GM23338 (cell line): ENCODE measurements around the gene EPHB2. TPM values are rescaled to one million over a fixed set of nuclear protein-coding genes. Genes with fewer than 3 reads are reported as not detected.

Experiments
- ATAC-seq: fragments of 200-7000 bp; cut with Tn5 transposase; 3 replicates; pipeline ENCODE4 v1.9.1; 2020
- DNase-seq: peaks from one replicate; pipeline ENCODE4 v3.0.0-alpha.2; 2015; ENCODE audit warnings: low spot score
- H2AFZ ChIP-seq: fragments of 200-600 bp; sonication (generic); 2 replicates; pipeline ENCODE4 v1.8.0; 2016; ENCODE audit warnings: antibody characterized with exemption, mild to moderate bottlenecking, moderate library complexity
- H3F3A ChIP-seq: fragments of 200-600 bp; sonication (generic); replicated peaks from 2 replicates; pipeline ENCODE4 v1.8.0; 2017; ENCODE audit warnings: antibody characterized with exemption, mixed run types, low read depth
- H3K27ac ChIP-seq: fragments of 200-600 bp; sonication (generic); 2 replicates; pipeline ENCODE4 v1.6.1; 2016; ENCODE audit warnings: low read depth
- H3K27me3 ChIP-seq: fragments of 200-600 bp; sonication (generic); 2 replicates; pipeline ENCODE4 v1.8.0; 2016; ENCODE audit warnings: mild to moderate bottlenecking, mixed run types, moderate library complexity; ENCODE audit not compliant: insufficient read depth
- H3K36me3 ChIP-seq: fragments of 200-600 bp; sonication (generic); 2 replicates; pipeline ENCODE4 v1.8.0; 2016; ENCODE audit warnings: mild to moderate bottlenecking; ENCODE audit not compliant: insufficient read depth
- H3K4me1 ChIP-seq: fragments of 200-600 bp; sonication (generic); 2 replicates; pipeline ENCODE4 v1.8.0; 2016; ENCODE audit warnings: mild to moderate bottlenecking, moderate library complexity; ENCODE audit not compliant: insufficient read depth
- H3K4me2 ChIP-seq: fragments of 200-600 bp; sonication (generic); 2 replicates; pipeline ENCODE4 v1.7.1; 2017; ENCODE audit warnings: mixed run types
- H3K4me3 ChIP-seq: fragments of 200-600 bp; sonication (generic); 2 replicates; pipeline ENCODE4 v1.6.1; 2016; ENCODE audit warnings: mixed run types
- H3K79me2 ChIP-seq: fragments of 200-600 bp; sonication (generic); replicated peaks from 2 replicates; pipeline ENCODE4 v1.8.0; 2017; ENCODE audit warnings: mild to moderate bottlenecking; ENCODE audit not compliant: insufficient read depth
- H3K9me2 ChIP-seq: fragments of 200-600 bp; sonication (generic); 2 replicates; pipeline ENCODE4 v1.8.0; 2017; ENCODE audit not compliant: insufficient read depth
- H4K20me1 ChIP-seq: fragments of 200-600 bp; sonication (generic); replicated peaks from 2 replicates; pipeline ENCODE4 v1.8.0; 2017; ENCODE audit warnings: mild to moderate bottlenecking; ENCODE audit not compliant: insufficient read depth
- H3K27ac Mint-ChIP-seq: 2 replicates; pipeline ENCODE4 v1.8.0; 2020; ENCODE audit warnings: inconsistent platforms, mild to moderate bottlenecking, moderate library complexity, mixed read lengths
- H3K27me3 Mint-ChIP-seq: 3 replicates; pipeline ENCODE4 v1.8.0; 2022; ENCODE audit warnings: low read depth, mild to moderate bottlenecking, moderate library complexity, mixed read lengths, inconsistent platforms; ENCODE audit not compliant: insufficient read depth, poor library complexity
- H3K36me3 Mint-ChIP-seq: 3 replicates; pipeline ENCODE4 v1.8.0; 2021; ENCODE audit warnings: low read depth, mild to moderate bottlenecking, inconsistent platforms, moderate library complexity, mixed read lengths
- H3K4me1 Mint-ChIP-seq: 3 replicates; pipeline ENCODE4 v1.8.0; 2020; ENCODE audit warnings: mild to moderate bottlenecking, inconsistent platforms, mixed read lengths
- H3K4me3 Mint-ChIP-seq: 3 replicates; pipeline ENCODE4 v1.8.0; 2021; ENCODE audit warnings: moderate library complexity, mild to moderate bottlenecking, inconsistent platforms, mixed read lengths
- H3K9me3 Mint-ChIP-seq: 3 replicates; pipeline ENCODE4 v1.8.0; 2020; ENCODE audit warnings: moderate library complexity, mild to moderate bottlenecking, inconsistent platforms, mixed read lengths
- ETS1 ChIP-seq: IDR thresholded peaks from 2 replicates; pipeline ENCODE4 v1.6.1; 2016; ENCODE audit warnings: antibody characterized with exemption
- JUNB ChIP-seq: IDR thresholded peaks from one replicate; pipeline ENCODE4 v1.6.1; 2016; ENCODE audit warnings: antibody characterized with exemption; ENCODE audit not compliant: unreplicated experiment
- POLR2AphosphoS5 ChIP-seq: IDR thresholded peaks from 2 replicates; pipeline ENCODE4 v1.6.1; 2016; ENCODE audit warnings: antibody characterized with exemption, low read depth
- ZNF114 ChIP-seq: fragments of 250-450 bp; sonication (Bioruptor Pico); IDR thresholded peaks from 2 replicates; pipeline ENCODE4 v1.5.0; 2020; ENCODE audit warnings: mild to moderate bottlenecking, moderate library complexity
- ZNF462 ChIP-seq: fragments of 250-450 bp; sonication (Bioruptor Pico); IDR thresholded peaks from 2 replicates; pipeline ENCODE4 v1.5.0; 2020; ENCODE audit warnings: mild to moderate bottlenecking, moderate library complexity
- polyA plus RNA-seq: library from polyadenylated mRNA; unstranded; fragments of >200 nt; fragmentation: Nextera tagmentation; extraction: Ambion mirVana; gene quantifications from 2 replicates; pipeline ENCODE4 v1.2.1, GENCODE V29; 2016
- total RNA-seq: library from RNA; depleted of rRNA; stranded (reverse); fragments of >200 nt; shearing (Covaris generic); gene quantifications from 2 replicates; pipeline ENCODE4 v1.2.3, GENCODE V29; 2014

Gene EPHB2
- total and polyA plus RNA-seq, 2 experiments from 2014 or later: 4.1 to 20.1 TPM

GRCh38 chr1:22912311-22912710, 201.7 kb downstream of the EPHB2 start:
- no peak overlapping the region for H3K4me3 ChIP-seq
- H3K36me3 ChIP-seq: no peaks in the 10 kb centered on the region
- H4K20me1 ChIP-seq: no peaks in the 10 kb centered on the region; the same call in 1 of the 2 replicates
- DNase-seq (no peak), ATAC-seq (no peak)
- no peak overlapping the region for H3K27ac ChIP-seq
- Mint-ChIP-seq H3K4me1 (peaks cover 9% of the 10 kb centered on the region; the same call in 2 of the 3 replicates), H3K27ac (no peak overlapping the region), H3K9me3 (no peaks in the 10 kb centered on the region), H3K27me3 (peaks cover 4% of the 10 kb centered on the region), H3K36me3 (no peaks in the 10 kb centered on the region), H3K4me3 (no peak overlapping the region)
- no peaks in the 10 kb centered on the region for H3F3A ChIP-seq
- TF ChIP-seq JUNB: no peak
- TF ChIP-seq POLR2AphosphoS5: no peak
- no peak for TF ChIP-seq ETS1
- no peak for TF ChIP-seq ZNF462 (CRISPR knock-in tag)
- no peak for TF ChIP-seq ZNF114 (CRISPR knock-in tag)
- no peaks in the 10 kb centered on the region for H3K27me3 ChIP-seq
- no peaks in the 10 kb centered on the region for H3K79me2 ChIP-seq
- H3K9me2 ChIP-seq: no peaks in the 10 kb centered on the region
- H2AFZ ChIP-seq: no peak overlapping the region
- H3K4me1 ChIP-seq: no peaks in the 10 kb centered on the region
- no peak overlapping the region for H3K4me2 ChIP-seq
